HepG2 (cell line): ENCODE data around the gene RAB3D. TPM values are rescaled to one million over a fixed set of nuclear protein-coding genes. Genes with fewer than 3 reads are reported as not detected.

Experiments used
- ASH2L ChIP-seq: fragments of 300-600, 200-600 bp; sonication (generic); IDR thresholded peaks from 2 replicates; pipeline ENCODE4 v1.7.0; 2017; ENCODE audit warnings: low read depth, mild to moderate bottlenecking, moderate library complexity, mixed read lengths, low read length; ENCODE audit not compliant: insufficient read length
- CBX5 ChIP-seq: sonication (generic); formaldehyde crosslinking; IDR thresholded peaks from 2 replicates; pipeline ENCODE4 v1.4.0; 2020; ENCODE audit warnings: missing genetic modification reagents, borderline replicate concordance
- KLF13 ChIP-seq: sonication (generic); formaldehyde crosslinking; IDR thresholded peaks from 2 replicates; pipeline ENCODE4 v1.4.0; 2020; ENCODE audit warnings: mild to moderate bottlenecking, missing genetic modification reagents
- MEIS1 ChIP-seq: sonication (generic); formaldehyde crosslinking; IDR thresholded peaks from 2 replicates; pipeline ENCODE4 v1.9.0; 2021; ENCODE audit warnings: mild to moderate bottlenecking, missing genetic modification reagents, moderate library complexity, borderline replicate concordance
- RBM39 ChIP-seq: fragments of 200-400 bp; formaldehyde crosslinking; IDR thresholded peaks from one replicate; pipeline ENCODE4 v1.6.1; 2018; ENCODE audit warnings: antibody characterized with exemption, mild to moderate bottlenecking, low read depth, low read length; ENCODE audit not compliant: poor library complexity, severe bottlenecking
- ZSCAN31 ChIP-seq: sonication (generic); formaldehyde crosslinking; IDR thresholded peaks from 2 replicates; pipeline ENCODE4 v1.5.0; 2020; ENCODE audit warnings: low read depth, mild to moderate bottlenecking, missing genetic modification reagents
- polyA plus RNA-seq, 8 experiments: library from polyadenylated mRNA; depleted of rRNA in 3 of 8; stranded (reverse) in 7 of 8; unstranded in 1 of 8; fragments of >200 nt; fragmentation: Illumina TruSeq in 4 of 8; extraction: Trizol in 4 of 8; gene quantifications; 2 replicates each; pipeline versions ENCODE4 v1.2.1 to v1.2.3, GENCODE V29; 2011 to 2016; ENCODE audit warnings: low read depth in 4 of 8, missing spikeins in 1 of 8, mixed read lengths in 1 of 8; ENCODE audit not compliant: insufficient read depth in 1 of 8
- total RNA-seq, 5 experiments: library from RNA; depleted of rRNA; stranded (reverse); fragments of >200 nt; fragmentation: Illumina TruSeq; extraction: Trizol; gene quantifications; 2 replicates each; pipeline ENCODE4 v1.2.3, GENCODE V29; 2016; ENCODE audit warnings: low read depth in 1 of 5
- TF ChIP-seq, protein P1 (sequence below), 2 experiments: fragments of 450-650 bp in 1 of 2; sonication (generic) in 1 of 2; formaldehyde crosslinking in 1 of 2; IDR thresholded peaks; 2 replicates each; pipeline versions ENCODE4 v1.6.1 to v1.8.0; 2016 to 2022; ENCODE audit warnings: antibody characterized with exemption in 1 of 2, mild to moderate bottlenecking in 1 of 2, missing genetic modification reagents in 1 of 2
- TF ChIP-seq, protein P2 (sequence below): IDR thresholded peaks from 2 replicates; pipeline ENCODE4 v1.6.1; 2016; ENCODE audit warnings: low read depth
- TF ChIP-seq, protein P3 (sequence below), 2 experiments: fragments of 450-650 bp in 1 of 2; sonication (generic) in 1 of 2; formaldehyde crosslinking; IDR thresholded peaks; 2 replicates each; pipeline versions ENCODE4 v1.5.0 to v1.8.0; 2020 to 2022; ENCODE audit warnings: mild to moderate bottlenecking in 1 of 2, missing genetic modification reagents in 1 of 2
- TF ChIP-seq, protein P4 (sequence below): sonication (generic); formaldehyde crosslinking; IDR thresholded peaks from 2 replicates; pipeline ENCODE4 v1.4.0; 2020; ENCODE audit warnings: mild to moderate bottlenecking, missing genetic modification reagents

The RAB3D gene
- total and polyA plus RNA-seq, 2 of the 13 experiments (the other 11 are each of a cell fraction or from before 2014, with no cell fraction given) = 2.0 to 16.1 TPM

DNA sequence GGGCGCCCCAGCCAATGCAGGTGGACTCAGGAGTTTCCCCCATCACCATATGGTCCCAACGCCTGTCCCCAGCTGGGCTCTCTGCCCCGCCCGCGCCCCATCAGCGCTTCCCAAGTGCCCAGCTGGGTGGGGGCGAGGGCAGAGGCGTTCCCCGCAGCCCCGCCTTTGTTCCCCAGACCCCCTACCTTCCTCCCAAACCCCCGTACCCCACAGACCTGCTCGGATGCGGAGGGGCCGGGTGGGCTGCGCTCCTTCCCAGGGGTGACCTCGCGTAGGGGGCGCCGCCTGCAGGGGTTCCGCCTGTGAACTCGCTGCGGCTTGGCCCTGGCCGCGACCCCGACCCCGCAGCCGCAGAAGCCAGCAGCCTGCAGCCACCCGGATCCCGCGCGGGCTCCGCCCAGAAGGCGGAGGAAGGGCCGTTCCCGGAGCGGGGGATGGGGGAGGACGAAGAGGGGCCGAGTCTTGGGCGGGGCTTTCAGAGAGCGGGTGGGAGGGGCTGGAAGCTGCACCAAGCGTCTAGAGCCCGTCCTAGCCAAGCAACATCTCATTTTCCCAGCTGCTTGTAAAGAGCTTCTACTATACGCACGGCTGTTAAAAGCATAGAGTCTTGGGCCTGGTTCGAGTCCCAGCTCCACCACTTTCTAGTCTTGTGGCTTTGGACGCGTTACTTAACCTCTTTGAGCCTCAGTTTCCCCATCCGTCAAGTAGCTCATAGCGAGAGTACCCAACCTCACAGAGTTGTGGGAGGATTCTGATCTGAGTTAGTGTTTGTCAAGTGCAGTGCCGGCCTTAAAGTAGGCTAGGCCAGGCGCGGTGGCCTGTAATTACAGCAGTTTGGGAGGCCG, at the start of gene RAB3D (continued):
- TF ChIP-seq, protein P1, sequence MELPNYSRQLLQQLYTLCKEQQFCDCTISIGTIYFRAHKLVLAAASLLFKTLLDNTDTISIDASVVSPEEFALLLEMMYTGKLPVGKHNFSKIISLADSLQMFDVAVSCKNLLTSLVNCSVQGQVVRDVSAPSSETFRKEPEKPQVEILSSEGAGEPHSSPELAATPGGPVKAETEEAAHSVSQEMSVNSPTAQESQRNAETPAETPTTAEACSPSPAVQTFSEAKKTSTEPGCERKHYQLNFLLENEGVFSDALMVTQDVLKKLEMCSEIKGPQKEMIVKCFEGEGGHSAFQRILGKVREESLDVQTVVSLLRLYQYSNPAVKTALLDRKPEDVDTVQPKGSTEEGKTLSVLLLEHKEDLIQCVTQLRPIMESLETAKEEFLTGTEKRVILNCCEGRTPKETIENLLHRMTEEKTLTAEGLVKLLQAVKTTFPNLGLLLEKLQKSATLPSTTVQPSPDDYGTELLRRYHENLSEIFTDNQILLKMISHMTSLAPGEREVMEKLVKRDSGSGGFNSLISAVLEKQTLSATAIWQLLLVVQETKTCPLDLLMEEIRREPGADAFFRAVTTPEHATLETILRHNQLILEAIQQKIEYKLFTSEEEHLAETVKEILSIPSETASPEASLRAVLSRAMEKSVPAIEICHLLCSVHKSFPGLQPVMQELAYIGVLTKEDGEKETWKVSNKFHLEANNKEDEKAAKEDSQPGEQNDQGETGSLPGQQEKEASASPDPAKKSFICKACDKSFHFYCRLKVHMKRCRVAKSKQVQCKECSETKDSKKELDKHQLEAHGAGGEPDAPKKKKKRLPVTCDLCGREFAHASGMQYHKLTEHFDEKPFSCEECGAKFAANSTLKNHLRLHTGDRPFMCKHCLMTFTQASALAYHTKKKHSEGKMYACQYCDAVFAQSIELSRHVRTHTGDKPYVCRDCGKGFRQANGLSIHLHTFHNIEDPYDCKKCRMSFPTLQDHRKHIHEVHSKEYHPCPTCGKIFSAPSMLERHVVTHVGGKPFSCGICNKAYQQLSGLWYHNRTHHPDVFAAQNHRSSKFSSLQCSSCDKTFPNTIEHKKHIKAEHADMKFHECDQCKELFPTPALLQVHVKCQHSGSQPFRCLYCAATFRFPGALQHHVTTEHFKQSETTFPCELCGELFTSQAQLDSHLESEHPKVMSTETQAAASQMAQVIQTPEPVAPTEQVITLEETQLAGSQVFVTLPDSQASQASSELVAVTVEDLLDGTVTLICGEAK (IDR thresholded peaks at IDR 0.05) = no peak
- TF ChIP-seq, protein P1 (CRISPR knock-in tag; IDR thresholded peaks at IDR 0.05) = no peak
- TF ChIP-seq RBM39 = no peak
- TF ChIP-seq, protein P2, sequence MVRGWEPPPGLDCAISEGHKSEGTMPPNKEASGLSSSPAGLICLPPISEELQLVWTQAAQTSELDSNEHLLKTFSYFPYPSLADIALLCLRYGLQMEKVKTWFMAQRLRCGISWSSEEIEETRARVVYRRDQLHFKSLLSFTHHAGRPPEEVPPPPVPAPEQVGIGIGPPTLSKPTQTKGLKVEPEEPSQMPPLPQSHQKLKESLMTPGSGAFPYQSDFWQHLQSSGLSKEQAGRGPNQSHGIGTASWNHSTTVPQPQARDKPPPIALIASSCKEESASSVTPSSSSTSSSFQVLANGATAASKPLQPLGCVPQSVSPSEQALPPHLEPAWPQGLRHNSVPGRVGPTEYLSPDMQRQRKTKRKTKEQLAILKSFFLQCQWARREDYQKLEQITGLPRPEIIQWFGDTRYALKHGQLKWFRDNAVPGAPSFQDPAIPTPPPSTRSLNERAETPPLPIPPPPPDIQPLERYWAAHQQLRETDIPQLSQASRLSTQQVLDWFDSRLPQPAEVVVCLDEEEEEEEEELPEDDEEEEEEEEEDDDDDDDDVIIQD (CRISPR knock-in tag) = no peak
- no peak for TF ChIP-seq ASH2L
- TF ChIP-seq MEIS1 (CRISPR knock-in tag) = no peak
- TF ChIP-seq ZSCAN31 (CRISPR knock-in tag) = no peak
- no peak for TF ChIP-seq KLF13
- TF ChIP-seq, protein P3, sequence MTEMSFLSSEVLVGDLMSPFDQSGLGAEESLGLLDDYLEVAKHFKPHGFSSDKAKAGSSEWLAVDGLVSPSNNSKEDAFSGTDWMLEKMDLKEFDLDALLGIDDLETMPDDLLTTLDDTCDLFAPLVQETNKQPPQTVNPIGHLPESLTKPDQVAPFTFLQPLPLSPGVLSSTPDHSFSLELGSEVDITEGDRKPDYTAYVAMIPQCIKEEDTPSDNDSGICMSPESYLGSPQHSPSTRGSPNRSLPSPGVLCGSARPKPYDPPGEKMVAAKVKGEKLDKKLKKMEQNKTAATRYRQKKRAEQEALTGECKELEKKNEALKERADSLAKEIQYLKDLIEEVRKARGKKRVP (CRISPR knock-in tag; IDR thresholded peaks at IDR 0.05) = no peak
- TF ChIP-seq, protein P4, sequence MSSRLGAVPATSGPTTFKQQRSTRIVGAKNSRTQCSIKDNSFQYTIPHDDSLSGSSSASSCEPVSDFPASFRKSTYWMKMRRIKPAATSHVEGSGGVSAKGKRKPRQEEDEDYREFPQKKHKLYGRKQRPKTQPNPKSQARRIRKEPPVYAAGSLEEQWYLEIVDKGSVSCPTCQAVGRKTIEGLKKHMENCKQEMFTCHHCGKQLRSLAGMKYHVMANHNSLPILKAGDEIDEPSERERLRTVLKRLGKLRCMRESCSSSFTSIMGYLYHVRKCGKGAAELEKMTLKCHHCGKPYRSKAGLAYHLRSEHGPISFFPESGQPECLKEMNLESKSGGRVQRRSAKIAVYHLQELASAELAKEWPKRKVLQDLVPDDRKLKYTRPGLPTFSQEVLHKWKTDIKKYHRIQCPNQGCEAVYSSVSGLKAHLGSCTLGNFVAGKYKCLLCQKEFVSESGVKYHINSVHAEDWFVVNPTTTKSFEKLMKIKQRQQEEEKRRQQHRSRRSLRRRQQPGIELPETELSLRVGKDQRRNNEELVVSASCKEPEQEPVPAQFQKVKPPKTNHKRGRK (CRISPR knock-in tag) = no peak
- TF ChIP-seq CBX5 = no peak
